HG03460 (cell line): ENCODE results near the gene C11orf42.
"Not testable (repeated sequence)": the region's sequence is repeated elsewhere in the genome, so short reads cannot be mapped to it uniquely, and the experiment has no call there.

Experiments used
- ATAC-seq: cut with Tn5 transposase; IDR thresholded peaks from one replicate; pipeline ENCODE4 v1.9.1; 2021; ENCODE audit not compliant: unreplicated experiment

C11orf42 gene

DNA sequence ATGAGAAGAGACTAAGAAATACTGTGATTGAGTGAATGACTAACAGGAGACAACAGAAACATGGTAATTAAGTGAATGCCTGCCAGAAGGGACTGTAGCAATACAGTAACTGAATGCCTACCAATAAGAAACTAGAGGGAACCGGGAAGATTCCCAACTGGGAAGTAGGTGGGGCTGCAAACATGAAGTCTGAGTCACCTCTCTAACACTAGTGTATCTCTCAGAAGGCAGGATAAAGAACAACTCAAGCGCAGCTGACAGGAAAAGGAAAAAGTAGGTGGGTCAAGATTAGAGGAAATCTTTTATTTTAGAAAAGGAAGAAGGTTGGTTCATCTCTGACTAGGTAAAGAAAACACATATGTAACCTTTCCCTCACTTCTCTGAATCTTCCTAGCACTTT is 14.0 kb downstream of the C11orf42 start:
- no peak for ATAC-seq

- ATAC-seq = no peak
These were observed 18.5 kb downstream of the C11orf42 start for GRCh38 chr11:6223854-6224253.

- no peak for ATAC-seq
These were observed 19.1 kb downstream of the C11orf42 start for GRCh38 chr11:6224421-6224820.

DNA sequence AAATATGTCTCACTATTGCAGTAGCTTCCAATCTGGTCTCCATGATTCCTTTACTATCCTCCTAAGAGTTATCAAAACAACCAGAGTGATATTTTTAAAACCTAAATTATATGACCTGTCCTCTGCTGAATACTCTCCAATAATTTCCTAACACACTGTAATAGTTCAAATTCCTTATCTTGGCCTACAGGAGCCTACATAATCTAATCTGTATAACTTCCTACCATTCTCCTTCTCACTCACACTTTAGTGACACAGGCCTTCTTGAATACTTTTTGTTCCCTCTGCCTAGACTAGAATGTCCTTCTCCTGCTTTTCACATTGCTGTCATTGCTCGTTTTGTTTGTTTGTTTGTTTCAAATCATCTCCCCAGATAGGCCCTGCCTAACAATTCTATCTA is 19.7 kb downstream of the C11orf42 start:
- ATAC-seq = no peak

DNA sequence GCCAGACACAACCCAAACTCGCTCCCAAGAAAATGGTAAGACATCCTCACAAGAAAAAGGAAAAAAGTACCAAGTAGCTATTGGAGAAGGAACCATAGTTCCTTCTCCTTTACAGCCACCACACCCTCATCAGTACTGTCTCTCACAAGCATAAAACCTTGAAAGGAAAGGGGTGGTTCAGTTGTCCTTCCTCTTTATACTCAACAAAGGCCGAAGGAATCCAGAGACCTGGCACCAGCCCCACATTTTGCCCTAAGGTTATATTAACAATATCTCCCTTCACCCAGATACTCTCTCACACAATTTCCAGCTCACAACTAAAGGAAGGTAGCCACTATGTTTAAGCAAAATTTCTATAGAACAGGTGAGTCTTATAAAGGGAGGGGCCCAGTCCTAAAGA is 20.5 kb downstream of the C11orf42 start:
- ATAC-seq = no peak

DNA sequence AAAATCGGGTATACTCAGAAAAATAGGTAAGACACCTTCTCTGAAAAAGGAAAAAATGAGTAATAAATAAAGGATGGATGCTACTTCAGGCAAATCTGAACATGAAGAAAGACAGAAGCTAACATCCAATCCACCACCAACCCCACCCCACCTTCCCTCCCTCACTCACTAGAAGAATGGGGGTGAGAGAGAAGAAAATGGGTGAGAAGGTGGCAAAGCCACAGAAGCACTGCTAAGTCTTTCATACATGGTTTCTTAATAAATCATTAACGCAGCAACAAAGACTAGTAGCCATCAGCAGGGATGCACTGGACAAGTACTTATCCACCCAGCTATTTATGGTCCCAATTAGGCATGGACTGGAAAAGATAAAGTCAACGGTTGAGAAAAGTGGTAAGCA is 23.2 kb downstream of the C11orf42 start:
- ATAC-seq = no peak

DNA sequence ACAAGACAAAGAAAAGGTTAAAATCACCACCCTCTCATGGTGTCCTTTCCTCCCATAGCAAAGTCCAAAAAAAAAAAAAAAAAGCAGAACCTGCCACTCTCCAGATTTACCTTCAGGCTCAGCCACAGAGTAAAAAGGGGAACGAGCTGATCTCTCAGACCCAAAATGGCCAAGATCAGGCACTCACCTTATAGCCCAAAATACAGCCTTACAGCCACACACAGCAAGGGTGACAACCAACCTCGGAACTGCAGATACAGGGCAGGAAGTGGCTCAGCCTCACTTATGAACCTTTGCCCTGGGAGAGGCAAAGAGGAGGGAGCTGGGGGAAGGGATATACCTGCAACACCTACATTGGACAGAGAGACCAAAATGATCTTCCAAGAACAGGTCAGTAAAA is 24.6 kb downstream of the C11orf42 start:
- no peak for ATAC-seq

DNA sequence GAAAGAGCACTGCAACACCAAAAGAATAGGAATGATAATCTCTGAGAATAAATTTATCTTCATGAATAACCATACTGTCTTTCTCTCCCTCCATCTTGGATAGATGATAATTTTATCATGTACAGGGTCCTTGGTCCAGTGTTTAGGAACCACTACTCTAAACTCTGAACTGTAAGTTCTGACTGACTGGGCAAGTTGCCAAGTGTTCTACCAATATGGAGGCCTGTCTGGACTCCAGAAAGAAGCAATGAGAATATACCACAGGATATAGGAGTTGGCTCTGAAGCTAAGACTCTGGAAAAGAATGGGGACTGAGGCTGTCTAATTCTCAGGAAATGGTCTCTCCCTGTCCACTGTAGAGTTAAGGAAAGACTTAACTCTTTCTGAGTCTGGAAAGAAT is 27.5 kb downstream of the C11orf42 start:
- ATAC-seq = no peak

GRCh38 chr11:6233984-6234386 is 28.6 kb downstream of the C11orf42 start:
- peak; percentile 0 for ATAC-seq

DNA sequence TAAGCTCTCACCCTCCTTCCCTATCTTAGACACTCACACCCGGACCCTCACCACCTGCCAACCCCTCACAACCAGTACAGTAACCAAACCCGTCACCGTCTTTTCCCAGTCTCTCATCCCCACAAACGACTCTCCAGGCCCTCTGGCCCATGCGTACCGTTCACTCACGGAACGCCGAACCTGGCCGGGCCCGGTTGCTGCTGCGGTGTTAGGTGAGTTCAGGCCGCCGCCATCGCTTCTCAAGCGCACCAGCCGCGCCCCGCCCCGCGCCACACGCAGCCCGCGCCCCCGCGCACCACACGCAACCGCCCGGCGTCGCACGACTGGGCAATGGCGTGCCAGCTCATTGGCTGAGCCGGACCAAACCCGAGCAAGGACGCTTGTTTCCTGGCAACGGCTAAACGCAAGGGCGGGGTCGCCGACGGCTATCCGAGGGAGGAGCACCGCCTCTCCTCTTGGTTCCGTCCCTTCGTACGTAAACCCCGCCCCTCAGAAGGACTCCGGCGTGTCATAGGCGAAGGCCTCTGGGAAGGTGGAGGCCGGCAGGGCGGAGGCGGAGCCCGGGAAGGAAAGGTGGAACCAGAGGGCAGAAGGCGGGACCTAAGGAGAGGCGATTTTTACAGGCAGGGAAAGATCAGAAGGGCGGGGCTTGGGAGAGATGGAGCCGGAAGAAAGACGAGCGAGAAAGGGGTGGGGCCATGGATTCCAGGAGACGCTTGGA is 29.2 kb downstream of the C11orf42 start, which contains the start of gene FHIP1B:
FHIP1B (minus strand) TSS at position 250 of the 721 bp plus-strand sequence. CDS start 10,120 bp downstream, outside the sequence.
- peak; percentile 94 for ATAC-seq

DNA sequence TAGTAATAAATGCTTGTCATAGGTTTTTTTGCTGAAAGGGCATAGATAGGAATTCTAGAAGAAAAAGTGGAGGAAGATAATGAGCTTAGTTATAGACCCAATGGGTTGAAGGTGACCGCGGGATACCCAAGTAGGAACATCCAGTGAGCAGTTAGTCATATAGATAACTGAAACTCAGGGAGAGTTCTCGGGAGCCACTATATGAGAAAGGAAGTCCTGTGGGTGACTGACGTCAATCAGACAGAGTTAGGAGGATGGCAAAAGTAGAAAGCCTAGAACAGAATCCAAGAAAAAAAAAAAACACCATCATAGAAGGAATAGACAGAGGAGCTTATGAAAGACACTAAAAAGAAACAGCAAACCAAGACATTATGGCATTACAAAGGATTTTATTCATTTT is 31.9 kb downstream of the C11orf42 start:
- no peak for ATAC-seq

DNA sequence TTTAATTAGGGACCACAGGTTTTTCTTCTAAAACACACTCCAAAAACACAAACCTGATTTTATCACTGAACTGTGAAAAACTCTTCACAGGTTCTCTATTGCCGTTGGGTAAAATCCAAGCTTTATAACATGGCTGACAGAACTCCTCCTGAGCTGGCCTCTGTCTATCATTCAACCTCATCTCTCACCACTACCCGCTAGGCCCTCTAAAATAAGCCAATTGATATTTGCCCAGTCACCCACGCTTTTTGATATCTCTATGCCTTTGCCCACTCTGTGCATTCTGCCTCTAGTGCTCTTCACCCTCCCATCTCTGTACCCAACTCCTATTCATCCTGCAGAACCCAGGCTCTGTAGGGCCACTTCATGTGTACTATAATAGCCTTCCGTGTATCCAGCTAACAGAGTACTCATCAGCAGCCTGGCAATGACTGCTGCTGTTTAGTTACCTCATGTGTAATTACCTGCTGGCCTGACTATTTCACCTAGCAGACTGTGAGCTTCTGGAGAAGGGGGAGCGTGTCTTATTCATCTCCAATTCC is 32.5 kb downstream of the C11orf42 start:
- no peak for ATAC-seq

GRCh38 chr11:6238902-6239301 is 33.5 kb downstream of the C11orf42 start, which contains the start of gene CNGA4:
TSS of gene CNGA4 (plus strand) at chr11:6239089. CDS start at chr11:6239207, 118 bp downstream.
- no peak for ATAC-seq

DNA sequence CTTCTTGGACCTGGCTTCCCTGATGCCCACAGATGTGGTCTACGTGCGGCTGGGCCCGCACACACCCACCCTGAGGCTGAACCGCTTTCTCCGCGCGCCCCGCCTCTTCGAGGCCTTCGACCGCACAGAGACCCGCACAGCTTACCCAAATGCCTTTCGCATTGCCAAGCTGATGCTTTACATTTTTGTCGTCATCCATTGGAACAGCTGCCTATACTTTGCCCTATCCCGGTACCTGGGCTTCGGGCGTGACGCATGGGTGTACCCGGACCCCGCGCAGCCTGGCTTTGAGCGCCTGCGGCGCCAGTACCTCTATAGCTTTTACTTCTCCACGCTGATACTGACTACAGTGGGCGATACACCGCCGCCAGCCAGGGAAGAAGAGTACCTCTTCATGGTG is 34.8 kb downstream of the C11orf42 start:
- no peak for ATAC-seq

- ATAC-seq = no peak
These were observed 35.4 kb downstream of the C11orf42 start for GRCh38 chr11:6240781-6241180.

DNA sequence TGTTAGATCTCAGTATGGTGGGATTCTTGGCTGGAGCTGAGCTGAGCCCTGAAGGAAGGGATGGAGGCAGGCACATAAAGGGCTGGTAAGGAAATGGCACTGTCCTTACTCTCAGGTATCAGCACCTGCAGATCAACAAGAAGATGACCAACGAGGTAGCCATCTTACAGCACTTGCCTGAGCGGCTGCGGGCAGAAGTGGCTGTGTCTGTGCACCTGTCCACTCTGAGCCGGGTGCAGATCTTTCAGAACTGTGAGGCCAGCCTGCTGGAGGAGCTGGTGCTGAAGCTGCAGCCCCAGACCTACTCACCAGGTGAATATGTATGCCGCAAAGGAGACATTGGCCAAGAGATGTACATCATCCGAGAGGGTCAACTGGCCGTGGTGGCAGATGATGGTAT is 36.0 kb downstream of the C11orf42 start:
- no peak for ATAC-seq

DNA sequence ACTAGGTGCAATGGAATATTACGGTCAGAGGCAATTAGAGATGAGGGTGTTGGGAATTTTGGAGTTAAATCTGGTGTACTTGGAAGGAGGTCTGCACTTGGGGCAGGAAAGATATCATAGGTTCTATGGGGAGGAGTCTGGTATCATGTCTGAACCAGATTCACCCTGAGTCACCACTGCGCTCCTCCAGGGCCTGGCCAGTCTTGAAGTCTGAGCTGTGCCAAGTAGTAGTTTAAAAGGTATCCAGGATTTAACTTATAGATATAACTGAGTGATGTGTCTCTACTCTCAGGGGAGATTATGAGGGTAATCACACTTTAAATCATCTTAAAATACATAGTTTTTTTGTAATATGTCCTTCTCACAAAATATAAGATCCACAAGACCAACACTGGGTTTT is 40.2 kb downstream of the C11orf42 start:
- ATAC-seq = no peak

DNA sequence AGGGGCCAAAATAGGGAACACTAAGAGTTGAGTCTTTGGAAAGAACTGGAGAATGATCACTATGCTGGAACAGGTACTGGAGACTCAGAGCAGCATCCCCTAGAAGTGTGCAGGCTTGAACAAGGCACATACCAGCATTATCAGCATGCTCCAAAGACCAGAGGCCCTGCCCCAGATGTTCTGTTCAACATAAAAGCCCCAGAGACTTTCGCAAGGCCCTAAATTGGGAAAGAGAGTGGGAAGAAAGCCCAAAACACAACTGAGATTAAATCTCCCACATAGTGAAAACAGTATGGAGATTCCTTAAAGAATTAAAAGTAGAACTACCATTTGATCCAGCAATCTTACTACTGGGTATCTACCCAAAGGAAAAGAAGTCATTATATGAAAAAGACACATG is 42.9 kb downstream of the C11orf42 start:
- no peak for ATAC-seq

DNA sequence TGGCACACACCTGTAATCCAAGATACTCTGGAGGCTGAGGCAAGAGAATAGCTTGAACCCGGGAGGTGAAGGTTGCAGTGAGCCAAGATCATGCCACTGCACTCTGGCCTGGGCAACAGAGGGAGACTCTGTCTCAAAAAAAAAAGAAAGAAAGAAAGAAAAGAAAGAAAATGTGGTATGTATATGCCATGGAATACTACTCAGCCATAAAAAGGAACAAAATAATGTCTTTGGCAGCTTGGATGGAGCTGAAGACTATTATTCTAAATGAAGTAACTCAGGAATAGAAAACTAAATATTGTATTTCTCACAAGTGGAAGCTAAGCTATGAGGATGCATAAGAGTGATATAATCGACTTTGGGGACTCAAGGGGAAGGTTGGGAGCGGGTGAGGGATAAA is 43.5 kb downstream of the C11orf42 start:
- ATAC-seq = not testable (repeated sequence)

- ATAC-seq = no peak
These were observed 44.6 kb downstream of the C11orf42 start for GRCh38 chr11:6249770-6250555.

DNA sequence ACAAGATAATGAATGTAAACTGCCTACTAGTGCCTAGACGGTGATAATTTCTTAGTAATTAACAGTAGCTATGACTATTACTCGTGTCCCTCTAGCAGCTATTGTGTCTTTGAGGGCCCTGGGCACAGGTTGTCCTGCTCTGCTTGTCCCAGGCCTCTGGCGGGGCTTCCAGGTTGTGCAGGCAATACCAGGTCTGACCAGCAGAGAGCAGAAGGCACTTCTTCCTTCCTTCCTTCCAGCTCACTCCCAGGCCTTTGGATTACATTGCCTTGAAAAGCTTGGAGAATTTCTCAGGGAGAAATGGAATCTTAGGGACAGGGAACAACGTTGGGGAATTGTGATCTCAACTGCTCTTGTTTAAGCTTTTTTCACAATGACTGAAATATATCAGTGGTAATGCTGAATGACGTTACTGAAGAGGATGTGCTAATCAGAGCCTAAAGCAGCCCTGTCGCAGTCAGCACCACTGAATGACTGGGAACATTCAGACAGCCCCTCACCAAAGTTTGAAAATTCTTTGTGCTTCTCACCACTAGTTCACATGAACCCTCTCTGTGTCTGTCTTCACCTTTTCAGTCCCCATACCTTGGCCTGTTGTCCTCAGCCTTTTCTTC is 45.9 kb downstream of the C11orf42 start:
- ATAC-seq = peak; percentile 68
